ENCODE results near the gene VSIR.

- TF ChIP-seq, protein P1, sequence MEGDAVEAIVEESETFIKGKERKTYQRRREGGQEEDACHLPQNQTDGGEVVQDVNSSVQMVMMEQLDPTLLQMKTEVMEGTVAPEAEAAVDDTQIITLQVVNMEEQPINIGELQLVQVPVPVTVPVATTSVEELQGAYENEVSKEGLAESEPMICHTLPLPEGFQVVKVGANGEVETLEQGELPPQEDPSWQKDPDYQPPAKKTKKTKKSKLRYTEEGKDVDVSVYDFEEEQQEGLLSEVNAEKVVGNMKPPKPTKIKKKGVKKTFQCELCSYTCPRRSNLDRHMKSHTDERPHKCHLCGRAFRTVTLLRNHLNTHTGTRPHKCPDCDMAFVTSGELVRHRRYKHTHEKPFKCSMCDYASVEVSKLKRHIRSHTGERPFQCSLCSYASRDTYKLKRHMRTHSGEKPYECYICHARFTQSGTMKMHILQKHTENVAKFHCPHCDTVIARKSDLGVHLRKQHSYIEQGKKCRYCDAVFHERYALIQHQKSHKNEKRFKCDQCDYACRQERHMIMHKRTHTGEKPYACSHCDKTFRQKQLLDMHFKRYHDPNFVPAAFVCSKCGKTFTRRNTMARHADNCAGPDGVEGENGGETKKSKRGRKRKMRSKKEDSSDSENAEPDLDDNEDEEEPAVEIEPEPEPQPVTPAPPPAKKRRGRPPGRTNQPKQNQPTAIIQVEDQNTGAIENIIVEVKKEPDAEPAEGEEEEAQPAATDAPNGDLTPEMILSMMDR (conservative IDR thresholded peaks at IDR 0.05) = no peak
- TF ChIP-seq EZH2 (IDR thresholded peaks at IDR 0.05; ENCODE audit: low read depth) = no peak
Measured at GRCh38 chr10:71727738-71728737, 45.3 kb downstream of the VSIR start.

Measured in PC-9 (cell line).